Measurements from ENCODE around the gene CPA2.
A peak's percentile ranks its signal among the peaks of the same experiment; 100 is the strongest.

The CPA2 gene

DNA sequence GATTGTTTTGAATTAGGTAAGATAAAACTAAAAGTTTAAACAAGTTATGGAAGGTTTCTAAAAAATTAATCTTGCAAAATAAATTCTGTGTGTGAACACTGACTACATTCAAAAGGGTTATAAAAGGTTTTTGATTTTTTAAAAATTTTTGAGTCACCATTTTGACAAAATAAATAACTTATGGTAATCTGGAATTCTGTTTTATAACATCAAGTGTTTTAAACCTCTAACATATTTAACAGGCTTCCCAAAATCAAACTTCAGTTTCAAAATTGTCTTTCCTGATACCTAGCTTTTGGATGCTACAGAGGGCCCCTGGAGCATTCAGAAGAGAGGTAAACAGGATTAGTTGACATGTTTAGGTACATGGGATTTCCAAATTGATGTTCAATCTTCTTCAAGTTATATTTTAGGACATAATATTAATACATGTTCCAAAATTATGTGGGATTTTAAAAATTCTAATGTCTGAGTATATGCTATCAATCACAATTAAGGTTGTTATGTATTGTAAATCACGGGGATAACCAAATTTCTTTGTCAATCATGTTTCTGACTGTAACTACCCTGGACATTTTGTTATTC, 8.1 kb upstream of the CPA2 start:
- no peak for DNase-seq

DNA sequence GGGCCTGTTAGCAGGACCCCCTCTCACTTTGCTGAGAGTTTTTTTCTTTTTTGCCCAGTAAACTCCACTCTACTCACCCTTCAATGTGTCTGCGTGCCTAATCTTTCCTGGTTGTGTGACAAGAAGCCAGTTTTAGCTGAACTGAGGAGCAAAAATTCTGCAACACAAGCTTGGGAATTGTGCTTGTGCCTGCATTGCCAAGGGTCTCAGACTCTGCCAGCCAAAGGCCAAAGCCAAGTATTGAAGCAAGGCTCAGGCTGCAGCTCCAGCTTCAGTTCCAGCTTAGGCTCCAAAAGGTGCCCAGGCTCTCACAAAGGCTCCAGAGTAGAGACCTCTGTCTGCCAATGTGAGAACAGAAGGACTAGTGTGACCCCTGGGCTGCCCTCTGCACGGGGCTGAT, 4.2 kb upstream of the CPA2 start:
- no peak for DNase-seq

DNA sequence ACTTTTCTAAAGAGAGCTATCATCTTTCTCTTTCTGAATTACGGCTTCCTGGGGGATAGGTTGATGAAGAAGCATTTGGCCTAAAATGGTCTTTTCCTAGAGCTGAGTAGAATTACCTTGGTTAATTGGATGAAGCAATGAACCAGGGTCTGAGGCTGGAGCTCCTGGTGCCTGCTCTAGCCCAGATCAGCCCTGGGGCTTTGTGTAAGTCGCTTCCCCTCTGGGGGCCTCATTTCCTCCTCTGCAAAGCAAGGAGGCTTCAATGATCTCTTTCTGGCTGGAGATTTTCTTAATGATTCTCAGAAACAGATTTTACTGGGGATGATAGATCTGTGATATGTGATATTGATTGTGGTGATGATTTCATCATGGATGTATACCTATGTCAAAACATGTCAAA, 3.5 kb upstream of the CPA2 start:
- DNase-seq, result no peak

DNA sequence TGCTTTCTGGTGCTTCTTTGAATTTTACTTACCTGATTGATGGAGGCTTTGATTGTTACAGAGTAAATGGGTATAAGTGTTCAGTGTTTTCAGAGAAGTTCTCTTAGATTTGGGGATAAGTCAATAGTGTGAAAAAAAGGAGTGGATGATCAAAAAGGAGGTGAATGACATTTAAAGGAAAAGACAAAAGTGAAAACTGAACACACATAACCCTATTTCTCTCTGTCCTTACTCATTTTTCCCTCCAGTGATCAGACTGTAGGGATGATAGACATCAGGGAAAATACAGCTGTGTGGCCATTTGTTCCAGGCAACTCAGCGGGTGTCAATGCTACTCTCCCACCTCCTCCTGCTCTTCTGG, 278 bp downstream of the CPA2 start:
- DNase-seq, result no peak

DNA sequence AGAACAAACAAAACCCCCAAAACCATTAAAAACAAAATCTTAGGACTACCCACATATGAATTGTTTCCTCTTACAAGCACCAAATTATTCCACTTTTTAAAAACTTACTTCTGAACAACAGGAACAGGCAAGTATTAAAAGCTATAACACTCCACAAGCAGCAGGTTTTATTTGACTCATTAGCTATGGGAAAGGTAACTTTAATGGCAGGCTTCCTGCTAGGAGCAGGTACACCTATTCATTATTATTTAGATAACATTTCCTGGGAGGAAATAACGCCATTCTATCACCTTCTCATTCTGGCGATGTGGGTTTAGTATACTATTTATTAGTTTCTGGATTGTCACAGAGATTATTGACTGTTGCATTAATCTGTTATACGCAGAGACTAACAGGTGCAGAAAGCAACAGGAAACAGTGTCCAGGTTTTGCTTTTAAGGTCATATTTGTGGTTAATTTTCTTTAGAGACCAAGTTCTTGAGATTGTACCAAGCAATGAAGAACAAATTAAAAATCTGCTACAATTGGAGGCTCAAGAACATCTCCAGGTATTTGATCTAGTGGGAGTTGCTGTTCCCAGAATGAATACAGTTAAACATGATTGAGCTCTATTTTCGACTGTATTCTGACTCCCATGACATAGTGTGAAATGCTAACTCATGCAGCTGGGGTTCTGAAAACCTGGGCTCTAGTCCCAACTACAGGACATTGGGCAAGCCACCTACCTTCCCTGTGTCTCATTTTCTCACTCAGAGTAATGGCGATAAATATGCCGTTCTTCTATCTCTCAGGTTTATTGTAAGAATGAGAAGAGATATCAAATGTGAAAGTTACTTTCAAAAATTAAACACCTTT, 2.0 kb downstream of the CPA2 start:
- DNase-seq, result no peak

DNA sequence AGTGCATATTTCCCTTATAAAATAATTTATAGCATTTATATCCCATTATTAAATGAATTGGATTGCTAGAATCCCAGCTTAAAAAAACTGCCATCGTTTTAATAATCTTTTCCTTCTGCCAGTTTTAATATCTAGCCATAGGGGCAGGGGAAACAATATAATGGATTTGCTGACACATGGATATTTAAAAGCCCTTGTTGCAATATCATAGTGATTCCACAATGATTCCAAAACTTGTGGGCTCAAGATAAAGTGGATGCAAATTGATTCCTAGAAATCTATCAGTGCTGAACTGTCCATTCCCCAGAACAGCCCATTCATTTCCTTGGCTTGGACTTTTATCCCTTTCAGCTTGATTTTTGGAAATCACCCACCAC, 2.6 kb downstream of the CPA2 start:
- no peak for DNase-seq

DNA sequence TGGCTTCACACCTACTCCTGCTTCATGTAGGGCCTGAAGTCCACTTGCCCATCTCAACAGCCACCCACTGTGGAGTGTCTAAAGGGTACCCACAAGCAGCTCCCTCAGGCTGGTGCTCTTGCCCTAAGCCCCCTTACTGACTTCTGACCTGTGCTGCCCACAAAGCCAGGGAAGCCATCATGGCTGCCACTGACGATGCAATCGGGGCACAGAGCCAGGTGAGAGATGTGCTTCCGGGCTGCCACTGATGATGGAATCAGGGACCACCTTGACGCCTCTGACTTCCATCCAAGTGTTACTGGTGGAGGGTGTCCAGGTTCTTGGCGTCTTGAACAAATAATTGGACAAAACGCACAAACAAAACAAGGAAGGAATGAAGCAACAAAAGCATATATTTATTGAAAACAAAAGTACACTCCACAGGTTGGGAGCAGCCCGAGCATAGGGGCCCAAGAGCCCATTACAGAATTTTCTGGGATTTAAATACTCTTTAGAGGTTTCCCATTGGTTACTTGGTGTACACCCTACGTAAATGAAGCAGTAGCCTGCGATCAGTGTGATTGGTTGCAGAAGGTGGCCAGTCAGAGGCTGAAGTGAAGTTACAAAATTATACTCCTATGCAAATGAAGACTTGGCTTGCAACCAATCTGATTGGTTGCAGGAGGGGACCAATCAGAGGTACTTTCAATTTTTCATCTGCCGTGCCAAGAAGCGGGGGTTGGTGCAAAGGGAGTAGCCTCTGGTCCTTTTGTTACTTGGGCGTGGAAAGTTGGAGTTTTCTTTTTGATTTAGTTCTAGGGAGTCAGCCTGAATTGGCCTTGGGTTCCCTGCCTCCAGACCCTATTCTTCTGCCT, 4.5 kb downstream of the CPA2 start:
- no peak for DNase-seq

DNA sequence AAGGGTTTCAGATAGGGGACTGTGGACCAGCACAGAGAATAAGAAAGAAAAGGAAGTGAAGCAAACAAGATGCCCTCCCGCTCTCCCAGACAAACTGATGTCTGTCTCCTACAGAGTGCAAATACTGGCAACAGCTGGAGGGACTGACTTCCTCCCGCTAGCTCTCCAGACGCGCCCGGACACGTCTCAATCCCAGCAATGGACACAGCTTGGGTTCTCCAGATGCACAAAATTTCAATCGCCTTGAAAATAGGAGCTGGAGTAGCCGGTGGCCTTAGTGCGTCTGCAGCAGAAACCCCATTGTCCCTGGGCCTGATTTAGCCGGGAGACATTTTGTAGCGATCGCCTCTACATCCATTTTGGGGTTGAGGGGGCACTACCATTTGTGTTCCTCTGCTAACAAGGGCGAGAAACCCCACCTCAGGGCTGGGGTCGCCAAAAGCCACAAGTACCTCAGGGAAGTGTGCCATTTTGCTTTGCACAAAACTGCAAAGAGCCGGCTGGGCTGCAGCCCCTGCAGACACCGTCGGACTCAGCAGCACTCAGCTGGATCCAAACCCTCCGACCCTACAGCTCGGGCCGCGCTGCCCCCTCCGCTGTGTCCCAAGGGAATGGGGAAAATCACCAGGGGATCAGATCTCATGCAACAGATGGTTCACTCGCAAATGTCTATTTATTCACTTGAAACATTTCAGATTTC, 5.9 kb downstream of the CPA2 start:
- peak; percentile 74 for DNase-seq

DNA sequence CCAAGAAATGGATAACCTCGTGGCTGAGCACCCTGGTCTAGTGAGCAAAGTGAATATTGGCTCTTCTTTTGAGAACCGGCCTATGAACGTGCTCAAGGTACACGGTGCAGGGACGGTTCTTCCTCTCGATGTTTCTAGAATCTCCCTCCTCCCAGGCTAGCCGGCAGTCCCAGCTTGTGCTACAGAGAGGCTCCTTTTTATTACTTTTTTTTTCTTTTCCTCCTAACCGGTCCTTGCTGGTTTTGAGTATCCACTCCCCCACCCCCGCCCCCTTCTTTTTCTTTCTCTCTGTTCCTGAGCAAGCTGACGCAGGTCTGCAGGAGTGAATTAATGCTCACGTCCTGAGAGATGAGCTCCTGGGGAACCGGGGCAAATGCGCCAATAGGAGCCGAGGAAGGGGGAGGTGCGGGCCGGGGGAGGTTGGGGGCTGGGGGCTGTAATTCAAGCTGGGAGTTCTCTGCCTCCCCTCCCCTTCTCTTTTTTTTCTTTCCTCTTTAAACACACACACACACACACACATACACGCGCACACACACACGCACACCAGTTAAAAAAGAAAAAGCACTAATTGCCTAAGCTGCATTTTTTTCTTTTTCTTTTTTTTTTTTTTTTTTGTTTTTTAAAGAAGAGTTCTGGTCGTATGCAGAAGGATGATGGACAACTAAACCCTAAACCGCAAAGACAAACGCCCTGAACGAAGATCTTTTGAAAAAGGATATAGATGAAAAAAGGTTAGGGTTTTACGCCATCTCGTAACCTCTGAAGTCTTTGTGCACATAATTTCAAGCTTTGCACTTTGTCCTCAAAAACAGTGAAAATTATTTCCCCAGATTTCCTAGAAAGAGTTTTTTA, 6.6 kb downstream of the CPA2 start:
- DNase-seq, result peak; percentile 95

DNA sequence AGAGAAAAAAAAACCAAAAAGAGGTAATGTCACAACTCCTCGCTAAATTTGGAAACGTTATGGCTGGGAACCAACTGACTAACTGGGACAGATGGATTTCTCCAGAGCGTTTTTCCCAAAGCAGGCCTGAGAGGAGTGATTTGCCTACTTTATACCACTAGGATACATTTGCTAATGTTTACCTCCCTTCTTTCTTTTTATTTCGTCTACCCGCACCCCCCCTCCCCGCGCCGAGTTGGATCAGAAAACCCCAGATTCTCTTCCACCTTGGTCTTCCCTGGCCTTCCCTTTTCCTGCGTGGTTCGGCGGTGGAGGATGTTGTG, 7.2 kb downstream of the CPA2 start:
- DNase-seq, result peak; percentile 94

DNA sequence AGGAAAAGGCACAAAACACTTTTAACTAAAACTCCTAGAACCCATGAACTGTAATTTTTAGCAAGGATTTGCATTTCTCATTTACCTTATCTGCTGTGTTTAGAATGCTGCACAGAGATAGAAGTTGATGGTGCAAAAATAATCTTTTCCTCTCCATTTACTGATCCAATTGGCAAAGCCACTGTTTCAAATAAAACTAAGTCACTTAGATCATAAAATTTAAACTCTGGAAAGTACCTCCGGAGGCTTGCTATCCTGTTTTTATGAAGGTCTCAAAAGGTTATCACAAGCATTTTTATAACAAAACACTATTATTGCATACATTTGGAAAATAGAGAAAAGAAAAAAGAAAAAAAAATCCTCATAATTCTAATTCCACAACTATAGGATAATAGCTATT, 7.6 kb downstream of the CPA2 start:
- DNase-seq, result peak; percentile 53

DNA sequence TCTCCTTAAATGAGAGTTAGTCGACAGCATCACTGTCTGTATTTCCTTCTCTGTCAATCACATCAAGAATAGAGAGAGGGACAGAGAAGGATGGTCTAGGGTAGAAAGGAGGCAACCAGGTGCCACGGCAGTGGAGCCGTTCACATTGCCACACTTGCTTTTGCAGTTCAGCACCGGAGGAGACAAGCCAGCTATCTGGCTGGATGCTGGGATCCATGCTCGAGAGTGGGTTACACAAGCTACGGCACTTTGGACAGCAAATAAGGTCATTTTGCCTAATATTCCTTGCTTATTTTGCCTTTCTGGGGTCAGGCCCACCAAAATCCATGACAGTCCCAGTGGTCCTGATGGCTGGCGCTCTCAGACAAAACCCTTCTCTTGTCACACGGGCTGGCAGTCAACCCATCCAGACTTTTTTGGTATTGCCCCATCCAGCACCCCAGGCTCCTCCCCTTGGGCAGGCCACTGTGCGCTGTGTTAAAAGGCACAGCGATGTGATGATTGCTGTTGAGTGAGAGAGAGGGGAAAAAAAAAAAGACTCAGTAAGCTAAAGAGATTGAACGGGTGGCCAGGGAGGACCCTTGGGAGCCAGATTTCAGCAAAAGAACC, 8.4 kb downstream of the CPA2 start:
- peak; percentile 87 for DNase-seq

DNA sequence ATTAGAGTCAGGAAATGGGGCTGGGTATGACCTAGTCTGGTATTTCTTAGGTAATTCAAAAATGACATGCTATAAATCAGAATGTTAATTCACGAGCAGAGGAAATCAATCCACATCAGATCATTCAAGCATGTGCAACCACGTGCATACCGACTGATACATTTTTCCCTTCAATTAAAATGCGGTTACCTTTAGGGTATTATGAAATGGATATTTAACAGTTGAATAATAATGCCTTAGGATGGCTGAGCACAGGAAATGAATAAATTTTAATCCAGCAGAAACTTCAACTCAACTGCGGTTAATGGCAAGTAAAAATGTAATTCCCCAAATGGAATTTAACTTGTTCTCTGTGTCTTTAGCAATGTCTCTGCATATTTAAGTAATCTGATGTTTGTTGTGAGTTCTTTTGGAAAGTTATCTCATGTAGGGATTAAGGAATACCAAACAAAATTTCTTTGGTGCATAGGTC, 9.2 kb downstream of the CPA2 start:
- DNase-seq, result peak; percentile 29

DNA sequence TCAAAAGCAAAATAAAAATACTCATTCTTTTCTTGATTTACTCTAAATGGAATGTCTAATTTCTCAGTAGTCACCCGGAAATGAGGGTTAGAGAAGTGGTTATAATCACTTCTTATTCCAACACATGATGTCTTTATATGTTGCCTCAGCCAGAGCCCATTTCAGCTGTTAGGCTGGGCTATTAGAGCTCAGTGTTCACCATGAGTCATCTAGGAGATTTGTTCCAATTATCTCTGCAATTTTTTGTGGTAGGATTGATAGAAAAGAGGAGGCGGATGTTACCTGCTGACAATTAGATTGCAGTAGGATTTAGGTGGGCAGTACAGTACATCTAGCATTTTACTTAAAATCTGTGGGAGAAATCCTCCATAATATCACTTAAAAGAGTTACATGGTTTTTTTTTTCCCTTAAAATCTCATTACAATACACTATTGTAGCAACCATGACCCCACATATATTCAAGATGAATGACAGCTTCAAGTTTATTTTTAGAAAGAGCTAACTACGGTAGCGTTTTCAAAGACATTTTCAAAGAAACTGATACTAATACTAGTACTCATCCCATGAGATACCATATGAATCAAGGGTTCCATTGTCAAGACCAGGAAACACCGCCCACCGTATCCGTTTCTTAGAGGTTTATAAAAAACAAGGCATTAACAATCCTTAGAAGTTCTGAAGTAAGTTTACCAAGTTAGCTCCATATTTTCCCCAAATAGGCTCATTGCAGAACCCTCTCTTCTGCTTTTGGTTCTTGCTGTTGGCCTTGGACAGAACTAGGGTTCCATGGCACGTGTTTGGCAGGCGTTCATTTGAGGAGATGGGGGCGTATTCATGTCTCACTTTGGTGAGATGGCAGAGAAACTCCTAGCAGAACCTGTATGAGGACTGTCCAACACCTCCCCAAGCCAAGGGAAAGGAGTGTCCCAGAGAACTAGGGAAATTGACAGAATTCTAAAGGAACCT, 10.4 kb downstream of the CPA2 start:
- no peak for DNase-seq

DNA sequence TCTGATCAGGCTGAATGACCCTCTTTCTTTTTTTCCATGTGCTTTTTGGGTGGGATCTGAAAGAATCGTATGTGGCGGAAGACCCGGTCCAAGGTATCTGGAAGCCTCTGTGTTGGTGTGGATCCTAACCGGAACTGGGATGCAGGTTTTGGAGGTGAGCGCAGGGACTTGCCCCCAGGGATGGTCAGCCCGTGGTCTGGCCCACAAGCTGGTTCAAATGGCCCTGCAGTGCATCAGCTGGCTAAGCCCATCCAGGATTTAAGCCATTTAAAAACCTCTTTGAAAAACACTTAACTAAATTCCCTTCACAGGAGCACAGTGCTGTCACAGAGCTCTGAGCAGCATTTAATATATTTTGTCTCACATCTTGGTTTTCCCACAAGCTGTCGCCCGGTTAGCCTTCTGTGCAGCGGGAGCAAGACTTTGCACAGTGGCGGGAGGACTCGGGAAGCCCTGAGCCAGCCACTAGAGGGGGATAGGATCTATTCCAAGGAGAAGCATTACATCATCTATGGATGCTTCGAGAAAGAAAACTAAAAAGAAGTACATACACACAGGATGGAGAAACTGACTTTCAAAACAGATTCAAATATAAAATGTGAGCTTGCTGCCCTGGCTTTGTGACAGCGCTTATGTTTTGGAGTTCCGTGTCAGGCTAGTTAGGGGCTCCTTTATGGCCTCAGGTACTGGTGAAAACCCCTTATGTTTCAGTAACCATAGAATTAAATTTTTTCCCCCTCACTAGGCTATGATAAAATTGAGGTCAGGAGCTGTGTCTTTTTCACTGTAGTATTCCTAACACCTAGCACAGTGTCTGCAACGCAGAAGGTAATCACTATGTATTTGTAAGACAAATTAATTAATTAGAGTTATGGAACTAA, 11.3 kb downstream of the CPA2 start:
- peak; percentile 89 for DNase-seq

DNA sequence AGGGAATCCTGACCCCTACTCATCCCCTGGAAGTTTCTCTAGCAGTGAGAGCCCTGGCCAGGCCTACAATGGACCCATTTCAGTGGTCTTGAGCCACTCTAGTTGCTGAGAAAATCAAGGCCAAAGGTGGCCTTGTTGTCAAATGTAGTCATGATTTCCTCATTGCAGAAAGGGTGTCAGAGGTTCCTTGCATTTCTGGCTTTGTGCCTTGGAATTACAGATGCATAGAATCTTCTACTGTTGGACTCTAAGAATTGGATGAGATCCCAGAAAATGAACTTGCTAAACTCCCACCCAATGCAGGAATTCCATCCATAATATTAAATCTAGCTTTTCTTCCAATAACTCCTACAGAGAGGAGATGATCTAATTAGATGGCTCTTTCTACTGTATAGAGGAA, 12.2 kb downstream of the CPA2 start:
- DNase-seq, result no peak

DNA sequence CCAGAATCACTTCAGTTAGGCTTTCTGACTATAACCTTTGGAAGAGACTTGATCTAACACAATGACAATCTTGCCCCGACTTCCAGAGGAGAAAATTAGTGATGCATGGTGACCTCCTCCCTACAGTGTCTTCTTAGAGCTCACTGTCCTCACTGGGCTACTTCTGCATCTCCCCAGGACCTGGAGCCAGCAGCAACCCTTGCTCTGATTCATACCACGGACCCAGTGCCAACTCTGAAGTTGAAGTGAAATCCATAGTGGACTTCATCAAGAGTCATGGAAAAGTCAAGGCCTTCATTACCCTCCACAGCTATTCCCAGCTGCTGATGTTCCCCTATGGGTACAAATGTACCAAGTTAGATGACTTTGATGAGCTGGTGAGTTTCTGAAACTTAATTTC, 12.6 kb downstream of the CPA2 start:
- no peak for DNase-seq

DNA sequence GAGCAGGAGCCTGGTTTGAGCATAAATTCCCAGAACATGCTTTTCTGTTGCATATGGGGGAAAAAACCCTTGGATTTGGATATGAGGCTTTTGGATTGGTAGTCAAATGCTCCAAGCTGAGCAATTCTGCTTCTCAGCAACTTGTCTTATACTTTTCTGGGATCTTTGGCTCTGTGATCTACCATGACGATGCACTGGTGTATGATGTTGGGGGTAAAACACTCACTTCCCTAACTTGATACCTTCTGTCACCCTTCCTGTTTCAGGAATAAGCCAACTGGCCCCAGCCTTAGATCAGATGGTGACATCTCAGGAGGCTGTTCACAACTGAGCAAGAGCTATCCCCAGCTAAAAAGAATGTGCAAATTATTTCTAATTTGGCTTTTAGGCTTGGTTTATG, 13.2 kb downstream of the CPA2 start:
- DNase-seq, result no peak

DNA sequence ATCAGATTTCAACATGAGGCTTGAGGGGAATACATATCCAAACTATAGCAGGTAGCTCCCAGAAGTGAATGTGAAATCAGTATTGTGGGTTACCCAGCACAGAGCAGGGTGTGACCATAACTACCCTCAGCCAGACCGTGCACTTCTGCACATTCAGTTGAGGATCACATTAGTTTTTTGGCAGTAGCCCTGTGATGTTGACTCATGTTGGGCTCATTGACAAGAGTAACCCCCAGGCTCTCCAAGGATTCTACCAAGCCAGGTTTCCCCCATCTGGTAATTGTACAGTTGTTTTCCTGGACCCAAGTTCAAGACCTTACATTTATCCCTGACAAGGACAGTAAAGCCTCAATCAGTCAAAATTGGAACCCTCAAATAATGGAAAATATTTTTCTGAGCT, 14.6 kb downstream of the CPA2 start:
- DNase-seq, result no peak

DNA sequence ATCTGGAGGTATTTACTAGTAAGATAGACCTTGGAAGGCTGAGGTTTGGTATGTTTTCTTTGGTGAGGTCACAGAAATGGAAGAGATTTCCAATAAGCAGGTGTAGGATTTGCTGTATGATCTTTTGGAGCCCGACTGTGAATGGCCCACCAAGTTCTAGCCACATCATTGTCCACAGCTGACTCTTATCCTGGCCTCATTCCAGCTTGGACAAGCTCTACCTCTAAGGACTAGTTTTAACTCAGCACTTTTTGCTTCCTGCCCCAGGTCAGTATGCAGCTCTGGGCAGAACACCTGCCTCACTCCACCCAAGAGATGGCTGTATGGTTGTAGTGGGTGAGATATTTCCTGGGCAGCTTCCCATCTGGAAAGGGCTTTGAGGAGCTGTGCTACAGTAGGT, 20.2 kb downstream of the CPA2 start:
- DNase-seq, result no peak
